HG03378 (cell line): ENCODE results near the gene ABHD14A.
"Not testable (repeated sequence)": the region's sequence is repeated elsewhere in the genome, so short reads cannot be mapped to it uniquely, and the experiment has no call there.

Experiments
- ATAC-seq: cut with Tn5 transposase; IDR thresholded peaks from one replicate; pipeline ENCODE4 v1.9.1; 2021; ENCODE audit warnings: mild to moderate bottlenecking, moderate library complexity; ENCODE audit not compliant: unreplicated experiment

Gene ABHD14A

DNA sequence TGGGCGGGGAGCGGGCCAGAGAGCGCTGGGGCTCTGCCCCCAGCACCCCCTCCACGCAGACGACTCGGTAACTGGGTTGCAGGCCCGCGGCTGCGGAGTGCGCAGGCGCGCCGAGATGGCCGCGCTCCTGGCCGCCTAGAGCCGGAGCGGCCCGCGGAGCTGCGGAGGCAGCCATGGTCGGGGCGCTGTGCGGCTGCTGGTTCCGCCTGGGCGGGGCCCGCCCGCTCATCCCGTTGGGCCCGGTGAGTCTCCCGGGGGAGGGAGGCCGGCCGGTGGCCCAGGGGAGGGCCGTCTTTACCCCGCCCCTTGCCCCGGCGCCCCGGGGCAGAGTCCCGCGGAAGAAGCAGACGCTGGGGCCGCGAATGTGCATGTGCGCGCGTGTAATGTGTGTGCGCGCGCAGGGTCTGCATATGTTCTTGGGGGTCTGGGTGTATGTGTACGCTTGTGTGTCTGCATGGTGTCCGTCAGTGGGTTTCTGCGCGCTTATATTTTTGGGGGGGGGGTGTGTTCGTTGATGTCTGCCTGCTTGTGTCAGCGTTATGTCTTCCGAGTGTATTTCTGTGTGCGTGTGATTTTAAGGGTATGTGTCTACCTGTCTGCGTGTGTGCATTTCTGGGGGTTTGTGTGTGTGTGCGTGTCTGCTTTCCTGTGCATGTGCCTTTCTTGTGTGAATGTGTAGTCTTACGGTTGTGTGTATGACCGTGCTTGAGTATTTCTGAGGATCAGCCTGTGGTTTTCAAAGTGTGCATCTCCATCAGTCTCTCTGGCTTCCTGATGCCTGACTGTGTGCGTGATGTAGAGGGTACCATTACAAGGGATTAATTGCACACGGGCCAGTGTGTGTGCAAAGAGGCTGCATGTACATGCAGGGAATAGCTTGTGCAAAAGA, at the start of gene ABHD14A:
TSS of gene ABHD14A (plus strand) at position 102 of the 889 bp plus-strand sequence. CDS start at position 174, 72 bp downstream.
- no peak for ATAC-seq

GRCh38 chr3:51927061-51927977, 47.5 kb upstream of the ABHD14A start:
- no peak for ATAC-seq

DNA sequence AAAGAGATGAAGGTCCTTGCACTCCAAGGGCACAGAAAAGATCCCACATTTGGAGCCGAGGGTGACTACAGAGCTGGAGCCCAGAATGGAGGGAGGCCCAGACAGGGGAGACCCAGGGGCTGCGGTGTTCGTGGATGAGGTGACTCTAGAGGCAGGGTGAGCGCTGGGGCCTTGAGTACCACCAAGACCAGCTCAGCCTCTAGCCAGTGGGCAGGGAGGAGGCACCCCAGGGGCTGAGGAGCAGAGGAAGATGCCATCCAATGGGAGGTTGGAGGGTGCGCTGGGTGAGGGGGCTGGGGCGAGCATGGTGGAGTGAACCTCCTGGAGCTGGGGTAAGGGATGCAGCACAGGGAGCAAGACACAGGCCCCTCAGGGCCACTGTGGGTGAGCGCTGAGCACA, 46.4 kb upstream of the ABHD14A start:
- no peak for ATAC-seq

GRCh38 chr3:51928981-51929380, 45.9 kb upstream of the ABHD14A start:
- ATAC-seq: not testable (repeated sequence)

DNA sequence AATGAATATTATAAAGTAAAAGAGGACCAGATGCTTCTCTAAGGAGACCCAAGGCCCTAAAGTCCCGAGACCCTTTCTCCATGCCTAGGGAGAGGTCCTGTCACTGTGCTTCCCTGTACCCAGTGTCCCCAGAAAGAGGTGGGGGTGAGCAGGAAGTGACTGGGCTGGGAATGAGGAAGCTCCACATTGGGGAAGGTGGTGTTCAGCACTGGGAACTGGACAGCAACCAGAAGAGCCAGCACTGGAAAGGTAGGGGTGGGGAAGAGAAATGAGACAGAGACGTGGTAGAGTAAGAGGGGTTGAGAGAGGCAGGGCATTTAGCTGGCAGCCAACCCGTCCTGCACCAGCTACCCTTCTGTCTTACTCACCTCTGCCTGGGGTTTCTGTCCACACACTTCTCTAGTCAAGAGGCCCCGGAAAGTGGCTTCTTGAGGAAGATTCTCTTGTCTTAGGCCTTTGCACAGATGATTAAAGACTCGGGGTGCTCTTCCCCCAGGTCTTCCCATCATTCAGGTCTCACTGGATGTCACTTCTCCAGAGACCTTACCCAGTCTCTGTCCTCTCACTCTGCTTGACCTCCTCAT, 45.4 kb upstream of the ABHD14A start:
- no peak for ATAC-seq

- no peak for ATAC-seq
These were observed 44.4 kb upstream of the ABHD14A start for GRCh38 chr3:51930439-51930838.

- ATAC-seq: no peak
These were observed 43.1 kb upstream of the ABHD14A start for GRCh38 chr3:51931756-51932155.

DNA sequence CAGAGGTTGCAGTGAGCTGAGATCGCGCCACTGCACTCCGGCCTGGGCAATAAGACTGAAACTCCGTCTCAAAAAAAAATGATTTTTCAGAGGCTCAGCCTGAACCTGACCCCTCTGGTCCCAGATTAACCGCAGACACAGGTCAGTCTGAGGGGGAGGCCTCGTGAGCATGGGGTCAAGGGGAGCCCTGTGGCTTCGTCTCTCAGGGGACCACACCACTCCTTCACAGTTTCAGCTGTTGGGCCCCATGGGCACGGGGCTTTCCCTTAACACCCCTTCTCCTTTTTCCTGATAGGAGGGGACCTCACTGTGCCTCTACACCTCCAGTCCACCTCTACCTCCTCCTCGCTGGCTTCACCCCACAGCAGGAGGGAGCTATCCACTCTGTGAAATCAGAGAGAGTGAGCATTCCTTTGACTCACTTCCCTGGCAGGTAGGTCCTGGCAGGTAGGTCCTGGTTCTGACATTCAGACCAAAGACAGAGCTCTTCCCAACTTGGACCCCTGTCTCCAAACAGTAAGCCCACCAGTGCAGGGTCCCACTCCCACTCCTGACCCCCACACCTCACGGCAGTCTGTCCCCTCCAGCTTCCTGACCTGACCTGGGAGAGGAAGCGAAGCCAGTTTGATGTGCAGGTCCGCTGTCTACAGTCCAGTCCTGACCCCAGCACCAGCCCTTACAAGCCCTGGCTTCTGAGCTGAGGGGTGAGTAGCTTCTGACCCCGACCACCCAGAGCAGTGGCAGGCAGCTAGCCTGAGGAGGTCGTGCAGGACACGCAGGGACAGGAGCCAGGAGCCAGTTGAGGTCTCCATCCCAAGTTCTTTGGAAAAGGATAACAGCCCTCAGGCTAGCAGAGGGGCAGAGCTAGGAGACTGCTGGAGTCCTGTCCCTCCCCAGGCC, 42.1 kb upstream of the ABHD14A start:
- ATAC-seq: no peak

DNA sequence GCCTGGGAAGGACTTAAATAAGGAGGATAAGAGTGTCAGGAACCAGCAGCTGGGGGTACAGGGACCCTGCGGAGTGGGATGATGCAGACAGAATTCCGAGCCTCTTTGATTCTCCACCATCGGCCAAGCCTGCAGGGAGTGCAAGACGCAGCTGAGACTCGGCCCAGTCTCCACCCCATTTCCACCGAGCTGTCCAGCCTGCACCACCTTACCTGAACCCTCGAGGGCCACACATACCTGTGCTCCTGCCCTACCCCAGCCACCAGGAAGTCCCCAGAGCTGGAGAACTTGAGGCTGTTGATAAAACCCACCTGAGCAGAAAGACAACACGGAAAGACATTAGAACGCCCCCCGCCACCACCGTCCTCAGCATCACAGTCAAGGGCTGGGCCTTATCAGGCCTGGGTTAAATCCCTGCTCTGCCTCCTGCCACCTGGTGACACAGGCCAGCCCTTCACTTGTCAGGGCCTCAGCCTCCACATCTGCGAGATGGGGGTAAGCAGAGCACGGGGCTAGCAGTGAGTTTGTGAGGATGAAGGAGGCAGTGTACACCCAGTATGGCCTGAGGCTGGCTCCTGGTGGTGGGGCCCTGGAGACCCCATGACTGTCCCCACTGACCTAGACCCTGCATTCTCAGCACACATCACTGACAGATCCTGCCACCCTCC, 41.3 kb upstream of the ABHD14A start:
- ATAC-seq: no peak

DNA sequence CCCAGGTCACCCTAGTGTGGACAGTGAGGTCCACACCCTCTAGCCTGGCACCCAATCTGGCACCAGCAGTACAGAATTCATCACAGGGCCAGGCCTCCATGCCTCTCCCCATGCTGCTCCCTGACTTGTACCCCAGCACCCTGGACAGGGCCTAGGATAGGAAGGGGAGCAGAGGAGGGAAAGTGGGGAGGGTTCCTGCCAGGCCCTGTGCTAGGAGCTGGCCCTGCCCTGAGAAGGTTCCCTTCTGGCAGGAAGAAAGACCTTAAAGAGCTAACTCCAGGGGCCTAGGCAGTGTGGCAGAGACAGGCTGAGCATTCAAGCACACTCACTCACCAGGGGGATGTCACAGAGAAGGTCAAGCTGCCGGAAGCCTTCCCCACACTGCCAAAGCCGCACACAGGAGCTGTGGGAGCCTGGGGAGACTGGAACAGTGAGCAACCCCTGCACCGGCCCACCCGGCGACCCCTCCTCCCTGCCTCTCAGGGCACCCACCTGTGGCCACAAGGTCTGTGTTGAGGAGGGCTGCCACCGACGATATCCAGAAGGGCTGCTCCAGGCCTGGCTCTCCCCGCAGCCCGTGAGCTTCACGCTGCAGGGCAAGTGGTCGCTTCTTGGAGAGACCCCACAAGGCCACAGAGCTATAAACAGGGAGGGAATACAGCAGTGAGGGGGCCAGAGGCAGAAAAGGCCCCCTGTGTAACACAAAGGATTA, 40.6 kb upstream of the ABHD14A start:
- no peak for ATAC-seq

GRCh38 chr3:51934991-51935885, 39.6 kb upstream of the ABHD14A start:
- no peak for ATAC-seq

DNA sequence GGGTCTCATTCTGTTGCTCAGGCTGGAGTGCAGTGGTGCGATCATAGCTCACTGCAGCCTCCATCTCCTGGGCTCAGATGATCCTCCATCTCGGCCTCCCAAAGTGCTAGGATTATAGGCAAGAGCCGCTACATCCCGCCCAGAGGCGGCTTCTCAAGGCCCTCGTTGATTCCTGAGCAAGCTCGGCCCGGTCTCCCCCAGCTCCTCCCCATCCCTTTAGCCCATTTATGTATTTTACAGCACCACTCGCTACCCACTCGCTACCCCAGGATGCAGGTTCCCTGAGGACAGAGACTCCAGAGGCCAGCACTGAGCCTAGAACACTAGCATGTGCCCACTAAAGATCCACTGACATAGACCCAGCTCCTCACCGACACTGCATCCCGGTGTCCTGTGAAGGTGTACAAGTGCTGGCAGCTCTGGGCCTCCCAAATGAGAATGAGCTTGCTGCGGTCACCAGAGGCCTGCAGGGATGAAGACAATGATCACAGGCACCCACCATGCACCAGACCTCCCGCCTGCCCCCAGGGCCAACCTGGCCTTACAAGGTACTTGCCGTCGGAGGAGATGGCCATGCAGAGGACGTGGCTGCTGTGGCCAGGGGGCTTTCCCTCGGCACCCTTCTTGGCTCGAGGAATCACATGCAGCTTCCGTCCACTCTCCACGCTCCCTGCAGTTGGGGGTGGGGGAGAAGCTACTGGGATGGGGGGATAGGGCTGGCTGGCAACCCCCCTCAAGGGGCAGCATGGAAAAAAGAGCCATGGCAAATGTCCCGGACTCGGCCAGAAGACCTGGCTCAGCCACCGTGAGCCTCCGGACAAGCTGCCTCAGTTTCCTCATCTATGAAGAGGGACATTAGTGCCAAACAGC, 38.7 kb upstream of the ABHD14A start:
- ATAC-seq: no peak

DNA sequence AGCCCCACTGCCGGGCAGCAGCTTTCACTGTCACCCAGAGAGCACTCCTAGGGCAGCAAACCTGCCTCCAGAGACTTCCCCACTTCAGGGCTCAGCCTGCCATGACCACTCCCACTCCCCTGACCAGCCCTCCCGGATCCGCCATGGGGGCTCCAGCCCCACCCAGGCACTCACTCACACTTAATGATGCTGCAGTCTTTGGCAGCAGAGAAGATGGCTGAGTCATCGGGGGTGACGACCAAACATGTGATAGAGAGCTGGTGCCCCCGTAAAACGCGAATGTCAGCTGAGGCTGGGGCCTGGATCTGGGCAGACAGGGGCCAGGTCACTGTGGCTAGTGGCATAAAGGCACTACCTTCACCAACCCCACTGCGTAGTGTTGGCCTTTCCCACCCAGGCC, 37.9 kb upstream of the ABHD14A start:
- no peak for ATAC-seq

DNA sequence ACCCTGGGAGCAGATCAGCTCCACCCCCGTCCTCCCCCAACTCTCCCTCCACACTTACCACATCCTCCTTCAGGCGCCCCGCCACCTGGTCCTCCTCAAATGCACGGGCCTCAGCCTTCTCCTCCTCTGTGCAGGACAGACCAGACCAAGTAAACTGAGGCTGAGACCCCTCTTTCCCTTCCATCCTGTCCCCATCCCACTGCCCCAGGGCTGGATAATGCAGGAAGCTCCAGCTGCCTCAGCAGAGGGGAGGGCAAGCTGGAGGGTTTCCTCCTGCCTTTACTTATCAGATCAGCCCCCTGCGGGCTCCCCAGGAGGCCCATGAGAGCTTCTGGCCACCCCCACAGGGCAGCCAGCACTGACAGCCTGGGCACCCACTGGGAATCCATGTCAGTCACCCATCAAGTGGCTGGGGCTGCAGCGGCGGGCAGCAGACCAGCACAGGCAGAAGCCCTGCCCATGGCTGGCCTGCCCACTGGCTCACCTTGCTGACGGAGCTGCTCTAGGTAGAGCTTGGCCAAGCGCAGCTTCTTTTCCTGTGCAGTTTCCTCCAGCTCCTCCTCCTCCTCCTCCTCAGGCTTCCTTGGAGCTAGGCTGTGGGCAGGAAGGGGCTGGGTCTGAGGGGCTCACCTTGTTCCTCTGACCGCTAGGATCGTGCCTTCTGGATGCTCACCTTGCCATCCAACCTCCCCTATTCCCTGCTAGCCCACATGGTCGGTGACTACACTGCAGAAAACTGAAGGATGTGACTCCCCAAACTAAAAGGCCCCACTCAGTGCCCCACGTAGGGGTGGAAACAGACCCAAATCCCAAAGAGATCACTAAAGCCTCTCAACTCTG, 37.0 kb upstream of the ABHD14A start:
- no peak for ATAC-seq

GRCh38 chr3:51938780-51939425, 36.0 kb upstream of the ABHD14A start:
- ATAC-seq: no peak
